HG03103 (cell line): ENCODE measurements around the gene HSD17B13.

Experiments
- ATAC-seq: cut with Tn5 transposase; IDR thresholded peaks from one replicate; pipeline ENCODE4 v1.9.1; 2021; ENCODE audit warnings: low read depth; ENCODE audit not compliant: unreplicated experiment

HSD17B13 gene

GRCh38 chr4:87270825-87271224 lies 51.9 kb downstream of the HSD17B13 start:
- no peak for ATAC-seq

- peak; percentile 52 for ATAC-seq
Measured at GRCh38 chr4:87270144-87270543, 52.5 kb downstream of the HSD17B13 start.

GRCh38 chr4:87268411-87268810 lies 54.3 kb downstream of the HSD17B13 start:
- no peak for ATAC-seq

GRCh38 chr4:87266986-87267385 lies 55.7 kb downstream of the HSD17B13 start:
- ATAC-seq = no peak

GRCh38 chr4:87262886-87263285 lies 59.8 kb downstream of the HSD17B13 start:
- no peak for ATAC-seq

- ATAC-seq = no peak
Measured at GRCh38 chr4:87260477-87260876, 62.2 kb downstream of the HSD17B13 start.

- no peak for ATAC-seq
Measured at GRCh38 chr4:87258677-87259076, 64.0 kb downstream of the HSD17B13 start.

GRCh38 chr4:87257523-87257922 lies 65.2 kb downstream of the HSD17B13 start:
- no peak for ATAC-seq

- no peak for ATAC-seq
Measured at GRCh38 chr4:87255755-87256154, 66.9 kb downstream of the HSD17B13 start.
